Renal cortical epithelial cell (primary cell): ENCODE results near the gene OR5K2. TPM values are rescaled to one million over a fixed set of nuclear protein-coding genes. Genes with fewer than 3 reads are reported as not detected.

Experiments used
- DNase-seq: peaks from one replicate; pipeline ENCODE4 v3.0.0-alpha.2; 2011; ENCODE audit warnings: low read depth
- total RNA-seq: library from RNA; depleted of rRNA; stranded (reverse); fragments of >200 nt; gene quantifications from 2 replicates; pipeline ENCODE4 v1.2.3, GENCODE V29; 2014

Gene OR5K2
- not detected in 2 replicates for total RNA-seq

DNA sequence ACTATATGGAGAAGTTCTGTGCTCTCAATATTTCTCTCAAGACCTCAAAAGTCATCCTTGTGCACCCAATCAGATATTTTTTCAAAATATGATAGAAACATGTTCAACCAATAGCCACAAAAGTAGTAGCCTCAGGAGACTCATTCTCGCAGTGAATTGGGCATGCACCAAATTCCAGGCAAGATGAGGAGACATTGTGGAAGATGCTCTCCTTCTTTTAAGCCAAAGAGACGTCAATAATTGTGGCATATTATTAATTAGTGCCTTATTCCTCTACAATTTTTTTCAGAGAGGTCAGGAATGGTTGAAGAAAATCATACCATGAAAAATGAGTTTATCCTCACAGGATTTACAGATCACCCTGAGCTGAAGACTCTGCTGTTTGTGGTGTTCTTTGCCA lies at the start of gene OR5K2:
Gene OR5K2 (plus strand): TSS at position 301 of the 400 bp plus-strand sequence. CDS start 0 bp downstream, at position 301.
- no peak for DNase-seq

- DNase-seq: no peak
Measured at GRCh38 chr3:98449606-98450193, 47.8 kb upstream of the OR5K2 start.

- DNase-seq: no peak
Measured at GRCh38 chr3:98450372-98450771, 47.1 kb upstream of the OR5K2 start.

DNA sequence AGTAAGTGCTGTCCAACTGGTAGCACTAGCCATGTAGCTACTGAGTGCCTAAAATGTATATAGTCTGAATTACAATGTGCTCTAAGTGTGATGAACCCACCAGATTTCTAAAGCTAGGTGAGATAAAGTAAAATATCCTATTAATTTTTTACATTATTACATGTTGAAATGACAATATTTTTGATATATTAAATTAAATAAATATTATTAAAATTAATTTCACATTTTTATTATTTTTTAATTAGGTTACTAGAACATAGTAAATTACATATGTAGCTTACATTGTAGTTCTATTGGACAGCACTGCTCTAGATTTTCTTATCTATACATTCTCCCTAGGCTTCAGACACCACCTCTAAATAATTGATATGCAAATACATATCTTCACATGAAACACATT lies 43.7 kb upstream of the OR5K2 start:
- DNase-seq: no peak

- DNase-seq: no peak
Measured at GRCh38 chr3:98454929-98455328, 42.6 kb upstream of the OR5K2 start.

GRCh38 chr3:98457543-98457942 lies 39.9 kb upstream of the OR5K2 start:
- no peak for DNase-seq

- DNase-seq: no peak
Measured at GRCh38 chr3:98460220-98460619, 37.3 kb upstream of the OR5K2 start.

- DNase-seq: no peak
Measured at GRCh38 chr3:98462901-98463300, 34.6 kb upstream of the OR5K2 start, which contains the start of gene OR5K1. Gene OR5K1 (plus strand): TSS chr3:98463201. CDS start chr3:98469577, 6,376 bp downstream.

DNA sequence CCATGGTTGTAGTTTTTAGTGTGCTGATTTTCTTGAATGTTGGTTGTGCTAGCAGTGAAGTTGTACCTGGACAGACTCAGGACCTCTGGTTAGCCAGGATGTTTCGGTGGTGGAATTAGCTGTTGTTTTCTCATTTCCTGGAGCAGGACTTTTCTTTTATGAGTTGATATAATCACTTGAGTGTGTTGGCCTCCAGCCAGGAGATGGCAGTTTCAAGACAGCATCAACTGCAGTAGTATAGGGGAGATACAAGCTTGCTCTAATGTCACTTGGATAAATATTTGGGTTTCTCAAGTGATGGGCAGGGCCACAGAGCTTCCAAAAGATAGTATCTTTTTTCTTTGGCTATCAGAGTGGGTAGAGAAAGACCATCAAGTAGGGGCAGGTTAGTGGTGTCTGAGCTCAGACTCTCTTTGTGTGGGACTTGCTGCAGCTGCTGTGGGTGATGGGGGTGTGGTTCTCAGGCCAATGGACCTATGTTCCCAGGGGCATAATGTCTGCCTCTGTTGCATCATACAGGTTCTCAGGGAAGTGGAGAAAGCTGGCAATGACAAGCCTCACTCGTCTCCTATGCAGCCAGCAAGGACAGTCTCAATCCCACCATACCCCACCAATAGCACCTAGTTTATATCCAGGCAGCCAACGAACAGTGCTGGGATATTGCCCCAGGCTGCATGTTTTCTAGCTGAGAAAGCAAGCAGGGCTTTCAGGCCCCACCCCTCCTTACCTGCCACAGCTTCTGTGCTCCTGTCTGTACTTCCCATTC lies 14.6 kb upstream of the OR5K2 start:
- peak; percentile 26 for DNase-seq

- DNase-seq: no peak
Measured at GRCh38 chr3:98483626-98484025, 13.9 kb upstream of the OR5K2 start.

DNA sequence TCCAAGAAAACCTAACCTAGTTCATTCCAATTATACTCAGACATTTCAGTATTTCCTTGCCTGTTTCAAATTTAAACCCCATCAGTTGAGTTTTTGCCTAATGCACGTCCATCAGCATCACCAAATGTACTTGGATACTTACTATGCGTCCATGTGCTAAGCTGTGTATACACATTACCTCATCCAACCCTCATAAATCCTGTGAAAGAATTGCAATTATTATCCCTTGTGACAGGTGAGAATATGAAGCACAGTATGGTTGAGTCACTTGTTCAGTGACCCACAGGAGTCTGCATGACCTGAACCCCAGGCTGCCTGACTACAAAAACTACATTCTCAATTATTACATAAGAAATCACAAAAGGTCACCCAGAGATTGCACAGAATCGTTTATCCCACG lies 2.5 kb downstream of the OR5K2 start:
- no peak for DNase-seq

DNA sequence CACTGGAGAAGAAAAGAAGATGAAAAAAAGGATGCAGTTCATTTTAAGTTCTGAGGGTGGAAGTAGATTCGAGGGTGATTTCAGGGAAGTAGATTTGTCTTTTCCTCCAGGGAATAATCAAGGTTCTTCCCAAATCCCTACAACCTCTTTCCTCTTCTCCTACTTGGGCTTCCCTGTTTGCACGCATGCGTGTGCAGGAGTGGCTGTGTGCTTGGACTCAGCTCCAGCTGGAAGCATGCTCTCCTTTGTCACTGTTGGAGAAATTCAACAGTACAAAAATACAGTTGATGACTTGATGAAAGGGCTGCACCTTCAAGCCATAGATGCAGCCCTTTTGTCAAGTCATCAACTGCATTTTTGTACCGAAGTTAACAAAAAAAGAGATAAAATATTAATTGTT lies 3.8 kb downstream of the OR5K2 start:
- no peak for DNase-seq

- no peak for DNase-seq
Measured at GRCh38 chr3:98501863-98502576, 4.5 kb downstream of the OR5K2 start.

DNA sequence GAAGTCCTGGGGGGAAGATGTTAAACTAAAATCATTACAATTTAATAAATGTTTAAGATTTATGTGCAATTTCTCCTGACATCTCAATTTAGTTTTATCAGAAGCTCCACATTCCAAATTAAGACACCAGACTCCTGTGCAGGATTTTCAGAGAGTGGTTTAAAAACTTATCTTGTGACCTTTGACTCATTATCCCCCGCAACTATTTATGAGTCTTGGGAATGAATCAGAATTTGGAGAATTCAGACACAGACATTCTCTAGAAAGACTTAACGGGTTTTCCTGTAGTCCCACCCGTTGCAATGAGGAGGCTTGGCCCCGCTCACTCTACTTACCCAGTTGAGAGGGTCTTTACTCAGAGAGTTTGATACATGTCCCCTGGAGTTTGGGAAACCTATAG lies 7.1 kb downstream of the OR5K2 start:
- DNase-seq: no peak

DNA sequence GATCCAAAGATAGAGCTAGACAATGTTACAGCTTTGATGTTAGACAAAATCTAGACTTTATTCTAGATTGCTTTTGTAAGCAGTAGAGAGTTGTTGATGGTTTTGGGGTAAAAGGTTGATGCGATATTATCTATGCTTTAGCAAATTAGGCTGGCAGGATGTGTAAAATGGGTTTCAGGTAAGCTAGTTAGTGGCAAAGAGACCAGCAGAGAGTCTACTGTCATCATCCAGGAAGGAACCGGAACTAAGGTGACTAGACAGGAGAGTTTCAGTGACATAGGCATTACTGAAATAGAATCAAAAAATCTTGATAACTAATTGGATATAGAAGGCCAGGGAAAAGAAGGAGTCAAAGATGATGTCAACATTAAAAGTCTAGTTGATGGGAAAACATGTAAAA lies 11.1 kb downstream of the OR5K2 start:
- DNase-seq: no peak

- DNase-seq: no peak
Measured at GRCh38 chr3:98512576-98512975, 15.1 kb downstream of the OR5K2 start.

DNA sequence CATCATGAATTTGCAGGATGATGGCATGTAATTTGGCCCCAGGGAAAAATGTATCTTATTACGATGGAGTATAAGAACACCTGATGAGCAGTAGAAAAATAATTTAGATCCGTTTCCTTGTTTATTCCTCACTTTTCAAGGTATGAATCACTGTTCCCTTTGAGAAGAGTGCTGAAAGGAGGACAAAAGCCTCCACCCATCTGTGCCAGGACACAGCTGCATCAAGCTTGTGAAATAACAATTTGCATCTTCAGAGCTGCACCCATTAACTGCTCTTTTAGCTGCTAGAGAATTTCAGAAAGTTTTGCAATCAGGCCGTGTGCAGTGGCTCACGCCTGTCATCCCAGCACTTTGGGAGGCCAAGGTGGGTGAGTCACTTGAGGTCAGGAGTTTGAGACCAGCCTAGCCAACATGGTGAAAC lies 15.6 kb downstream of the OR5K2 start:
- peak; percentile 94 for DNase-seq

DNA sequence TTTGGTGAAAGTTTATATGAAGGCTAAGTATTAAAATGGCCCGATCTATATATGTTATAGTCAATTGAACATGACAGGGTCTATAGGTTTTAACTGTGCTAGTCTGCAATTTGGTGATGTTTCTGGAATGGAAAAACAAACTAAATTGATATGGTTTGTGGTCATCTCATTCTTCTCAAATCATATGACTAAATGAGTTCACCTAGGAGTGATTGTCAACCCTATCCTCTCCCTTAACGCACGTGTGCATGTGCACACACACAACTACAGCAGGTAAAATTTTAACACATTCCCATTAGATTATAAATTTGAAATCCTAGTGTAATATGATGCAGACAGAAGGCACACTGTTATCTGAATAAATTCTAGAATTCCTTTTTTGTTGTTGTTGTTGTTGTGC lies 16.3 kb downstream of the OR5K2 start:
- no peak for DNase-seq

- no peak for DNase-seq
Measured at GRCh38 chr3:98514948-98515347, 17.5 kb downstream of the OR5K2 start.

GRCh38 chr3:98518816-98519215 lies 21.3 kb downstream of the OR5K2 start:
- DNase-seq: no peak

DNA sequence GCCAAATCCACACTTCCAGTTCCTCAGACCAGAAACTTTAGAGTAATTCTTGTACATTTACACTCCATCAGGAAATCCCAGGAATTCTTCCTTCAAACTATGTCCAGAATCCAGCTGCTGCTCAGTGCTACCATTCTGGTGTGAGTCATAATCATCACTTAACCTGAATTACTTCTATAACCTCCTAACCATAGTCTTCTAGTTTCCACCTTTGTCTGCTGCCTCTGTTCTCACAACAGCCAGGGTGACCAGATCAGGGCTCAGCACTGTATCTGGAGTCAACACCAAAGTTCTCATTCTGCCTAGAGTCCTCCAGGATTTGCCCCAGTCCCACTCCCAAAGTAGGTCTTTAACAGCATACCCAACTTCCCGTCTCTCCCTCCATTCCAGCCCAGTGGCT lies 21.9 kb downstream of the OR5K2 start:
- peak; percentile 56 for DNase-seq

DNA sequence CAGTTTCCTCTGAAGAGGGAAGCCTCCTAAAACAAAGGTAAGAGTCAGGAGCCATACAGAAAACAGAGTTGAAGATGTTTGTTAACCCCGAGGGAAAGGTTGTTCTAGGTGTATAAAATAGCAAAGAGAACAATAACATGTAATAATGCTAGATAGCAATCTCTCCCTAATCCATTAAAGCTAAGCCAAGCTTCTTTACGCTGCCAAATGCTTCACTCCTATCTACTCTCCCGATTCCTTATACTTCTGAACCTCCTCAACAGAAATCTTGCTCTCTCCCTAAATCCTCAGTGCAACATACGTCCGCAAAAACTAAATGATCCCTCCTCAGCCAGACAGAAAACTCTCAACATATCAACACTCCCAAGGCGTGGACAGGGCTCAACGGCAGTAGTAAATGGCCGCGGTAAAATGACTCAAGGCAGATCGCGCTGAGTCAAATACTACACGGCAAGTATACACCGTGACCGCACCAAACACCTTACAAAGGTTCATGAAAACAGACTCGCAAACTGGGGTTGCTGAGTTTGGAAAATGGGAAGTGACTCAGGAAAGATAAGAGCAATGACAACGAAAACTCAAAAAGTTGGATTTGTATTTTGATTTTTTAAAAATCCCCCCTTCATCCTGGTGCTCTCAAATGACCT lies 24.5 kb downstream of the OR5K2 start:
- peak; percentile 75 for DNase-seq
